ENCODE results near the gene KCNF1.
"Not testable (repeated sequence)": the region's sequence is repeated elsewhere in the genome, so short reads cannot be mapped to it uniquely, and the experiment has no call there.

KCNF1 gene

GRCh38 chr2:10944799-10945198, 33.1 kb downstream of the KCNF1 start:
- no peak for DNase-seq (ENCODE audit: low spot score)

GRCh38 chr2:10946394-10946793, 34.7 kb downstream of the KCNF1 start:
- no peak for DNase-seq (ENCODE audit: low spot score)

DNA sequence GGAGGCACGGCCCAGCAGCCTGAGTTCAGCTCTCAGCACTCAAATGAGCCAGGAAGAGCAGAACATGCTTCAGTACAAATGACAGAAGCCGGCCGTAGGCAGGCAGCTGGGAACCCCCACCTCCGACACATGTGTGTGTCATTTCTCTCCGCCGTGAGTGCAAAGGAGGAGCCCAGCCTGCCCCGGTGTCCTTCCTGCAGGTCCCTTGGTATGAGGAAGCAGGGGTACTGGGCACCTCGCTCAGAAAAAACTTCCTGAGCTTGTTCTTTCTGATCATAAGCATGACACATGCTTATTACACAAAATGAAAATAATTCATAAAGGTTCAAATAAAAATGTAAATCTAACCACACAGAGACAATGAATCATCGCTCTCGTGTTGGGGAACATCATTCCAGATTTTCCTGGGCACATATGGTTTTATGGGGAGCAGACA, 35.3 kb downstream of the KCNF1 start:
- DNase-seq (ENCODE audit: low spot score) = no peak

DNA sequence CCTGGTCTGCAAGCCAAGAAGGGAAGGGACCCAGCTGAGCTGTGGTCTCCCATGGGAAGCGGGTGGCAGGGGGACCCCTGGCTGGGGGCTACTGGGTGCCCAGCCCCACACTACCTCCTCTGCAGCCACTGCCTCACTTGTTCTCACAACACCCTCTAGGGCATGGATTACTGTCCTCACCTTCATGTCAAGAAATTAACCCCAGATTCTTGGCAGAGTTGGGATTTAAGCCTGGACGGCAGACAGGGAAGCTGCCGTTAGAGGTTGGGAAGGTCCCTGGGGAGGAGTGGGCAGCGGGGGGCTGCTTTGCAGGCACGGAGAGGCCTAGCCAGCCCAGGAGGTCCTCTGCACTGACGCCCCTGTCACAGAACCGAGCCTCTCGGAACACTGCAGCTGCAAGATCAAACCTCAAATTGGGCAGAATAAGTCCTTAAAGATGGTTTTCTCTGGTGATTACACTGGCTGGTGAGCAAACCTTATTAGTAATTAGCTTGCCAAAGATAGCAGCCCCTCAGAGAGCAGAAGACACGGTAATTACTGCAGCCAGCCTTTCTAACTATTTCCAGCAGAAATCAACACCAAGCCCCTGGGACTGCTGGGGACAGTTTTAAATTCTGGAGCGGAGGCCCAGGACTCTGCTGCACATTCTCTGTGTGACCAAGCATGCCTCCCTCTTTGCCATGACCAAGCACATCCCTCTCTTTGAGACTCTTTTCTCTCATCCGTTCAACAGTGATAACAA, 35.9 kb downstream of the KCNF1 start:
- DNase-seq (ENCODE audit: low spot score) = no peak

- no peak for DNase-seq (ENCODE audit: low spot score)
These were observed 36.4 kb downstream of the KCNF1 start for GRCh38 chr2:10948188-10948564.

GRCh38 chr2:10948606-10949230, 37.0 kb downstream of the KCNF1 start:
- DNase-seq (ENCODE audit: low spot score) = no peak

DNA sequence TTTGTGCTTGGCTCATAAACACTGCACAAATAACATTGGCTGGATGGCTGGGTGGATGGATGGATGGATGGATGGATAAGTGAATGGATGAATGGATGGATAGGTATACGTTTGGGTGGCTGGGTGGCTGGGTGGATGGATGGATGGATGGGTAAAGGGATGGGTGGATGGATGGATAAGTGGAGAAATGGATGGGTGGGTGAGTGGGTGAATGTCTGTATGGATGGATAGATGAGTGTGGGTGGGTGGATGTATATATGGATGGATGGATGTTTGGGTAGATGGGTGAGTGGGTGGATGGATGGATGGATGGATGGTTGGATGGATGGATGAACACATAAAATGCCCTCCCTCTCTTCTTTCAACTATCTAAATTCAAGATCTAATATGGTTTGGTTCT, 38.1 kb downstream of the KCNF1 start:
- DNase-seq (ENCODE audit: low spot score) = no peak

DNA sequence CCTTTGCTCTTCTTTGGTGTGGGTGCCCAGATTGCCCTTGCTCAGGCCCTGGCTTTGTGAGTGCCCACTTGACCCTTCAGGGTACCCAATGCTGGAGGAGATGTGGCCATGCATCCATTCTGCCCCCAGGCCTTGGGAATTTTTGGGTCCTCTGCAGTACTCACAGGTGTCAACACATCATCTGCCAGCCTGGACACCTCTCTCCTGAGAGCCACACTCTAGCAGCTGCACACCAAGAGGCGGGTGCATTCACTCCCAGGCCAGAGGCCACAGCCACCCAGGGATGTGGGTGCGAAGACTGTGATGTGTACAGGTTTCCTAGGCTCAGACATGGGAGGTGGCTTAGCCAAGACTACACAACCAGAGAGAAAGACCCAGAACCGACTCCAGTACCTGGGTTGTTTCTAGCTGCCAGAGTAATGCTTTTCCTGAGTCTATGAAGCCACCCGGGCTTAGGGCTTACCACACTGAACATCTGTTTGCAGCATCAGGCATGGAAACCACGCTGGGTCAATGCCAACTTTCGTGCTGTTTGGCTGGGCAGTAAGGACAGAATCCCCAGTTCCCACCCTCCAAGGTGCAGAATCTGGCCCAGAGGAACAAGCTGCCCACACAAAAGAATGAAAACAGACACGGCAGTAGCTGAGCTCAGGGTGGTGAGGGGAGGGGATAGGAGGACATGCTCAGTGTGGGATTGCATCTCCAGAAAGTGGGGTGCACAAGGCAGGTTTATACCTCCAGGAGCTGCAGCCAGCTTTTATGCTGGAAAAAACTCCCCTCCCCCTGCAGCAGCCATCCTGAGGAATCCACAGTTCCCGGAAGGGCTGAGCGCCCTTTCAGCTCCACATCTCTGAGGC, 40.1 kb downstream of the KCNF1 start:
- DNase-seq (ENCODE audit: low spot score) = no peak

GRCh38 chr2:10954416-10954815, 42.7 kb downstream of the KCNF1 start:
- no peak for DNase-seq (ENCODE audit: low spot score)

DNA sequence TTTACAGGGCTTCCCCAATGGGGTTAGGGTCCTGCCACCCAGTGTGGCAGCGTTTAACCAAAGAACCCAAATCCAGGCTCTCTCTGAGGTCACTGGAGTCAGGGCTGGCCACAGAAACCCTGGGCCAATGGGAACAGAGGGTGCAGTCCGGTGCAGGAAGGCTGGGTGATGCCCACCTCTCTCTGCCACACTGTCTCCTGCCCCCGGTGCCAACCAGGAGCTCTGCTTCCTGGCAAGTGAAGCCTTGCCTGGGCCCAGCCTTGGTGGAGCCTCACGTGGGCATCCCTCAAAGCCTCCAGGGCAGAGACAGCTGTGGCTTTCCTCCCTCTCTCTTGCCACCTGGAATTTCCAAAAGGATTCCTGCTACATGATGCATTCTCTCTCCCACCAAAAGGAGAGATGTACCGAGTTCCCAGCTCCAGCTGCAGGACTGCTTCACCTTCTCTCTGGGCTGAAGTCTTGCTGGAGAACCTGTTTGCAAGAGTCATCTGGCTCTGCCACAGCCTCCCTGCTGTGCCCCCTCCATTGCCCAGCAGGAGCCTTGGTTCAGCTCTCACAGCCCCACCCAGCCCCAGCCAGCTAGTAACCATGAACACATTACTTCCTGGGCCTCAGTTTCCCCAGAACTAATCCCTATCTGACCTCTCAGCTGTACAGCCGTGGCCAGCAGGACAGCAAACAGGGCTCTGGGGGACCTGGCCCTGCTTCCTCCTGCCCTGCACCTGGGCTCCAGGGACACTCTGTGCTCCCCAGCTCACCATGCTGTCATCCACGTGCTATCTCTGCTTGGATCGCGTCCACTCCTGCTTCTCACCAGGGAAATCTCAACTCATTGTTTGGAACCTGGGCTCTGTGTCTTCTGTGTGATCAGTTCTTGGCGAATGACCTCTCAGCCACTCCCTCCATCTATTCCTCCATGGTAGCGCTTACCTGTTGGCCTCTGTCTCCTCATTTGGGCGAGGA, 43.4 kb downstream of the KCNF1 start:
- no peak for DNase-seq (ENCODE audit: low spot score)

- no peak for DNase-seq (ENCODE audit: low spot score)
These were observed 44.5 kb downstream of the KCNF1 start for GRCh38 chr2:10956006-10956790.

- no peak for DNase-seq (ENCODE audit: low spot score)
These were observed 45.7 kb downstream of the KCNF1 start for GRCh38 chr2:10957391-10957790.

GRCh38 chr2:10958452-10958851, 46.7 kb downstream of the KCNF1 start:
- not testable (repeated sequence) for DNase-seq (ENCODE audit: low spot score)

DNA sequence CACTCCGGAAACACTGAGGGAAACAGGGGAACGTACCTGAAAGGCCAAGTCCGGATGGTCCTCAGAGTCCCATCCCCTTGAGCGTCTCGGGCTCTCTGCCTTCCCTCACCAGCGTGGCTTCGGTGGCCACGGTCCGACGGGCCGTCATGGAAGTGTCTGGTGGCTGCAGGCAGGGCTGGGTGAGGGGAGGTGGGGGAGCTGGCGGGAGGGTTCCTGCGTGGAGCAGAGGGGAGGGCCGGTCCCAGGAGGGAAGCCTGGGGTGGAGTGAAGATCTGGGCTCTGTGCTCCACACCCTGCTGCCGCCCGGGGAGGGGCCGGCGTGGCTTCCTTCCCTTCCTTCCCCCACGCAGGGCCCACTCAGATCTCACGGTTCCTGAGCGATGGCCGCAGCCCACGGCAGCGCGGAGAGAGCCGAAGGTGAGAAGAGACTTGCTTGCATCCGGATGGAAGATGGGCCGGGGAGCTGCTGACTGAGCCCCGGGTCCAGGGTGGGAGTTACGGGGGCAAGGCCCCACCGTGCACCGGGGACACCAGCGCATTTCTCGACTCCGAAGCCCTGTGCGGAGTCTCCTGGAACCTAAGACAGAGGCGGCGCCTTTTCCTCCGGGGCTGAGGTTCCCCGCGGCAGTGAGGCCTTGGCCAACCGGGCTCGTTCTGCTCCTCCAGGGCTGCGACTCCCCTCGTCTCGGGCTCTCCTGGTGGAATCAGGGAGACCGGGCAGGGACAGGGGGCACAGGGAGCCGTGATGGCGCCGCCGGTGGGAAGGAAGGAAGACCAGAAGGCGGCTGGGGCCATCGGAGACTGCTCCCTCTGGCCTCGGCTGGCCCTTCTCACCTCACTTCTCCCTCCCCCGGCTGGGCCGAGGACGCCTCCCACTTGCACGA, 49.1 kb downstream of the KCNF1 start:
- DNase-seq (ENCODE audit: low spot score) = no peak

DNA sequence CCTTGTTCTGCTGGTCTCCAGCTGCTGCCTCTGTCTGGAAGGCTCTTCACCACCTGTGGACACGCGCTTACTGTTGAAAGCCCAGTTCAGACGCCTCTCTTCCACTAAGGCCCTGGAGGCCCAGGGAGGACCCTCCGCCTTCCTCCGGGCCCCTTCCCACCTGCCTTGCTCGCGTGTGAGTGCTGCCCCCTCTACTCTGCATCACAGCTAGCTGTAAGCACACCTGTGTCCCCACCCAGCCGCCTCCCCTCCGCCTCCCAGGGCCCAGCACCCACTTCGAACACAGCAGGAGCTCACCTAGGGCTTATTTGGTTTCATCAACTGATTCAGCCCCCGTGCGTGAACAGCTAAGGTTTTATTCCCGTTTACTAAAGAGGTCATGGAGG, 49.7 kb downstream of the KCNF1 start:
- DNase-seq (ENCODE audit: low spot score) = no peak

DNA sequence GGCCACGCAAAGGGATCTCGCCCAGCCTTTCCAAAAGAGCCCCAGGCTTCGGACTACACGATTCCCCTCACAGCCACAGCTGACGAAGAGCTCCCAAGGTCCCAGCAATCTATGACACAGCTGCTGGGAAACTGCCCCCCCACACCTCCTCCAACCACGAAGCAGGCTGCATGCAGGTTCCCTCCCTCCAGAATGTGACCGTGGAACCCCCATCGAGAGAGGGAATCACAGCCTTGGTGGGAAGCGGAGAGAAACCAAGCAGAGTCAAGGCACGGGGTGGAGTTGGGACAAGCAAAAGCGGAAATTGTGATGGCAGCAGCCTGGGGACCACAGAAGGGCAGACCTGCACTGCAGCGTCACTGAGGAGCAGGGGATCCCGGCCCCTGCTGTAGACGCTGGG, 50.3 kb downstream of the KCNF1 start:
- no peak for DNase-seq (ENCODE audit: low spot score)

- peak; percentile 54 for DNase-seq (ENCODE audit: low spot score)
These were observed 51.4 kb downstream of the KCNF1 start for GRCh38 chr2:10963155-10963554.

Measured in pons (tissue), 1 donor.